Measurements from ENCODE around the gene CDK15. TPM values are rescaled to one million over a fixed set of nuclear protein-coding genes. Genes with fewer than 3 reads are reported as not detected.

The CDK15 gene
- total RNA-seq, 1 experiment from 2014 or later, result not detected

DNA sequence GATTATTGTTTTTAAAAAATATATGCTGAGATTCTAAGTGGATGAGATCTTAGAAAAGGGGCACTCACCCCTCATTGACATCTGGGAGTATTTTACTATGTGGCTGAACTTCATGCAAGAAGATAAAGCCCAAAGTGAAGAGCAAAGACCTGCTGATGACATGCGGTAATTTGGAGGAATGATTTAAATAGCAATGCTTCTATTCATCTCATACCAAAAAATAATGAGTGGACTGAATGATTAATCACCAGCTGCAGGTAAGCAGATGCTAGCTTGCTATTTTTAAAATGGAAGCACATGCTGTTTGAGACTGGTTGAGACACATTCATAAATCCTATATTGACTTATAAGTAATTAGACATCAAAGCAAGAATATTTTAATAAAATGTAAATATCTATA is 12.7 kb upstream of the CDK15 start:
- Mint-ChIP-seq H3K4me3 (no peak overlapping the region), H3K36me3 (no peaks in the 10 kb centered on the region), H3K9me3 (no peaks in the 10 kb centered on the region), H3K27ac (no peak overlapping the region), H3K4me1 (0 out of 2 replicates have a peak, but pooled peaks cover 3% of the 10 kb centered on the region), H3K27me3 (ENCODE audit: low read depth) (no peaks in the 10 kb centered on the region; the same call in 1 of the 2 replicates)
- CTCF ChIA-PET, result no interaction called here
- POLR2A ChIA-PET, result no interaction called here
- no peak for DNase-seq (ENCODE audit: low spot score)
- ATAC-seq, result no peak
- TF ChIP-seq, protein P1, sequence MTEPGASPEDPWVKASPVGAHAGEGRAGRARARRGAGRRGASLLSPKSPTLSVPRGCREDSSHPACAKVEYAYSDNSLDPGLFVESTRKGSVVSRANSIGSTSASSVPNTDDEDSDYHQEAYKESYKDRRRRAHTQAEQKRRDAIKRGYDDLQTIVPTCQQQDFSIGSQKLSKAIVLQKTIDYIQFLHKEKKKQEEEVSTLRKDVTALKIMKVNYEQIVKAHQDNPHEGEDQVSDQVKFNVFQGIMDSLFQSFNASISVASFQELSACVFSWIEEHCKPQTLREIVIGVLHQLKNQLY (CRISPR knock-in tag; IDR thresholded peaks at IDR 0.05), result no peak
- TF ChIP-seq GTF2I (CRISPR knock-in tag; conservative IDR thresholded peaks at IDR 0.05), result no peak
- TF ChIP-seq NFATC4 (CRISPR knock-in tag; IDR thresholded peaks at IDR 0.05), result no peak
- TF ChIP-seq, protein P2, sequence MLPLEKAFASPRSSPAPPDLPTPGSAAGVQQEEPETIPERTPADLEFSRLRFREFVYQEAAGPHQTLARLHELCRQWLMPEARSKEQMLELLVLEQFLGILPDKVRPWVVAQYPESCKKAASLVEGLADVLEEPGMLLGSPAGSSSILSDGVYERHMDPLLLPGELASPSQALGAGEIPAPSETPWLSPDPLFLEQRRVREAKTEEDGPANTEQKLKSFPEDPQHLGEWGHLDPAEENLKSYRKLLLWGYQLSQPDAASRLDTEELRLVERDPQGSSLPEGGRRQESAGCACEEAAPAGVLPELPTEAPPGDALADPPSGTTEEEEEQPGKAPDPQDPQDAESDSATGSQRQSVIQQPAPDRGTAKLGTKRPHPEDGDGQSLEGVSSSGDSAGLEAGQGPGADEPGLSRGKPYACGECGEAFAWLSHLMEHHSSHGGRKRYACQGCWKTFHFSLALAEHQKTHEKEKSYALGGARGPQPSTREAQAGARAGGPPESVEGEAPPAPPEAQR (CRISPR knock-in tag; IDR thresholded peaks at IDR 0.05), result no peak
- TF ChIP-seq, protein P3, sequence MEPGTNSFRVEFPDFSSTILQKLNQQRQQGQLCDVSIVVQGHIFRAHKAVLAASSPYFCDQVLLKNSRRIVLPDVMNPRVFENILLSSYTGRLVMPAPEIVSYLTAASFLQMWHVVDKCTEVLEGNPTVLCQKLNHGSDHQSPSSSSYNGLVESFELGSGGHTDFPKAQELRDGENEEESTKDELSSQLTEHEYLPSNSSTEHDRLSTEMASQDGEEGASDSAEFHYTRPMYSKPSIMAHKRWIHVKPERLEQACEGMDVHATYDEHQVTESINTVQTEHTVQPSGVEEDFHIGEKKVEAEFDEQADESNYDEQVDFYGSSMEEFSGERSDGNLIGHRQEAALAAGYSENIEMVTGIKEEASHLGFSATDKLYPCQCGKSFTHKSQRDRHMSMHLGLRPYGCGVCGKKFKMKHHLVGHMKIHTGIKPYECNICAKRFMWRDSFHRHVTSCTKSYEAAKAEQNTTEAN (CRISPR knock-in tag; IDR thresholded peaks at IDR 0.05), result no peak
- TF ChIP-seq, protein P4, sequence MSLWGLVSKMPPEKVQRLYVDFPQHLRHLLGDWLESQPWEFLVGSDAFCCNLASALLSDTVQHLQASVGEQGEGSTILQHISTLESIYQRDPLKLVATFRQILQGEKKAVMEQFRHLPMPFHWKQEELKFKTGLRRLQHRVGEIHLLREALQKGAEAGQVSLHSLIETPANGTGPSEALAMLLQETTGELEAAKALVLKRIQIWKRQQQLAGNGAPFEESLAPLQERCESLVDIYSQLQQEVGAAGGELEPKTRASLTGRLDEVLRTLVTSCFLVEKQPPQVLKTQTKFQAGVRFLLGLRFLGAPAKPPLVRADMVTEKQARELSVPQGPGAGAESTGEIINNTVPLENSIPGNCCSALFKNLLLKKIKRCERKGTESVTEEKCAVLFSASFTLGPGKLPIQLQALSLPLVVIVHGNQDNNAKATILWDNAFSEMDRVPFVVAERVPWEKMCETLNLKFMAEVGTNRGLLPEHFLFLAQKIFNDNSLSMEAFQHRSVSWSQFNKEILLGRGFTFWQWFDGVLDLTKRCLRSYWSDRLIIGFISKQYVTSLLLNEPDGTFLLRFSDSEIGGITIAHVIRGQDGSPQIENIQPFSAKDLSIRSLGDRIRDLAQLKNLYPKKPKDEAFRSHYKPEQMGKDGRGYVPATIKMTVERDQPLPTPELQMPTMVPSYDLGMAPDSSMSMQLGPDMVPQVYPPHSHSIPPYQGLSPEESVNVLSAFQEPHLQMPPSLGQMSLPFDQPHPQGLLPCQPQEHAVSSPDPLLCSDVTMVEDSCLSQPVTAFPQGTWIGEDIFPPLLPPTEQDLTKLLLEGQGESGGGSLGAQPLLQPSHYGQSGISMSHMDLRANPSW (CRISPR knock-in tag; conservative IDR thresholded peaks at IDR 0.05; ENCODE audit: low read depth), result no peak
- no peak for TF ChIP-seq ELF4 (CRISPR knock-in tag; IDR thresholded peaks at IDR 0.05; ENCODE audit: low read depth)

DNA sequence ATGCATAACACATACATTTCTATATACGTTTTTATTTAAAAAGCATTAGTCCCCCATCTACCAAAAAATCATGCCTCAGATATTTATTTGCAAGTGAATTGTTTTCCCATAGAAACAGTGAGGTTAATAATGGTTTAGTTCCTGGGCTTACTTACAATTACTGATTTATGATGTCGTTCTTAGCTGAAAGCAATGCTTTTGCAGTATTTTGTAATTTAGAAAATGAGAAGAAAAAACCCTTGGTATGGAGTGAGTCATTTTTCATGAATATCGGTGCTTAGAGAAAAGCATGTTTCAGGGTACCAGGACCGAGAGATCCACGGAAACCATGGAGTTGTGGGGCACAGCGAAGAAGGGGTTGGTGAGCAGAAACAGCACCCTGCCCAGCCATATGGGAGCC is 12.0 kb upstream of the CDK15 start:
- Mint-ChIP-seq H3K27me3 (ENCODE audit: low read depth) (no peaks in the 10 kb centered on the region; the same call in 1 of the 2 replicates), H3K27ac (no peak overlapping the region), H3K4me3 (no peak overlapping the region), H3K4me1 (0 out of 2 replicates have a peak, but pooled peaks cover 3% of the 10 kb centered on the region), H3K9me3 (no peaks in the 10 kb centered on the region), H3K36me3 (no peaks in the 10 kb centered on the region)
- DNase-seq (ENCODE audit: low spot score), result no peak
- ATAC-seq, result no peak
- CTCF ChIA-PET, result no interaction called here
- TF ChIP-seq, protein P5, sequence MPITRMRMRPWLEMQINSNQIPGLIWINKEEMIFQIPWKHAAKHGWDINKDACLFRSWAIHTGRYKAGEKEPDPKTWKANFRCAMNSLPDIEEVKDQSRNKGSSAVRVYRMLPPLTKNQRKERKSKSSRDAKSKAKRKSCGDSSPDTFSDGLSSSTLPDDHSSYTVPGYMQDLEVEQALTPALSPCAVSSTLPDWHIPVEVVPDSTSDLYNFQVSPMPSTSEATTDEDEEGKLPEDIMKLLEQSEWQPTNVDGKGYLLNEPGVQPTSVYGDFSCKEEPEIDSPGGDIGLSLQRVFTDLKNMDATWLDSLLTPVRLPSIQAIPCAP (CRISPR knock-in tag; IDR thresholded peaks at IDR 0.05), result no peak
- TF ChIP-seq, protein P2 (CRISPR knock-in tag; IDR thresholded peaks at IDR 0.05), result no peak
- no peak for TF ChIP-seq FOXJ3 (CRISPR knock-in tag; IDR thresholded peaks at IDR 0.05; ENCODE audit: borderline replicate concordance)
- TF ChIP-seq, protein P6, sequence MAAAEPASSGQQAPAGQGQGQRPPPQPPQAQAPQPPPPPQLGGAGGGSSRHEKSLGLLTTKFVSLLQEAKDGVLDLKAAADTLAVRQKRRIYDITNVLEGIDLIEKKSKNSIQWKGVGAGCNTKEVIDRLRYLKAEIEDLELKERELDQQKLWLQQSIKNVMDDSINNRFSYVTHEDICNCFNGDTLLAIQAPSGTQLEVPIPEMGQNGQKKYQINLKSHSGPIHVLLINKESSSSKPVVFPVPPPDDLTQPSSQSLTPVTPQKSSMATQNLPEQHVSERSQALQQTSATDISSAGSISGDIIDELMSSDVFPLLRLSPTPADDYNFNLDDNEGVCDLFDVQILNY (CRISPR knock-in tag; IDR thresholded peaks at IDR 0.05), result no peak
- TF ChIP-seq IRF2 (CRISPR knock-in tag; IDR thresholded peaks at IDR 0.05; ENCODE audit: borderline replicate concordance, low read depth), result no peak
- TF ChIP-seq, protein P7, sequence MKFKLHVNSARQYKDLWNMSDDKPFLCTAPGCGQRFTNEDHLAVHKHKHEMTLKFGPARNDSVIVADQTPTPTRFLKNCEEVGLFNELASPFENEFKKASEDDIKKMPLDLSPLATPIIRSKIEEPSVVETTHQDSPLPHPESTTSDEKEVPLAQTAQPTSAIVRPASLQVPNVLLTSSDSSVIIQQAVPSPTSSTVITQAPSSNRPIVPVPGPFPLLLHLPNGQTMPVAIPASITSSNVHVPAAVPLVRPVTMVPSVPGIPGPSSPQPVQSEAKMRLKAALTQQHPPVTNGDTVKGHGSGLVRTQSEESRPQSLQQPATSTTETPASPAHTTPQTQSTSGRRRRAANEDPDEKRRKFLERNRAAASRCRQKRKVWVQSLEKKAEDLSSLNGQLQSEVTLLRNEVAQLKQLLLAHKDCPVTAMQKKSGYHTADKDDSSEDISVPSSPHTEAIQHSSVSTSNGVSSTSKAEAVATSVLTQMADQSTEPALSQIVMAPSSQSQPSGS (CRISPR knock-in tag; IDR thresholded peaks at IDR 0.05; ENCODE audit: borderline replicate concordance, low read depth), result no peak
- TF ChIP-seq JAZF1 (CRISPR knock-in tag; IDR thresholded peaks at IDR 0.05), result no peak
- TF ChIP-seq HMGA2 (CRISPR knock-in tag; IDR thresholded peaks at IDR 0.05), result no peak
- TF ChIP-seq ZNF423 (CRISPR knock-in tag; IDR thresholded peaks at IDR 0.05), result no peak
- TF ChIP-seq ZNF121 (CRISPR knock-in tag; IDR thresholded peaks at IDR 0.05), result no peak
- no peak for TF ChIP-seq NR1H2 (CRISPR knock-in tag; IDR thresholded peaks at IDR 0.05)
- no peak for TF ChIP-seq TEAD4 (CRISPR knock-in tag; IDR thresholded peaks at IDR 0.05)
- TF ChIP-seq NFE2L1 (CRISPR knock-in tag; IDR thresholded peaks at IDR 0.05), result no peak
- POLR2A ChIA-PET, result no interaction called here

Measured in WTC11 (cell line).